CD14-positive monocyte (primary cell): ENCODE measurements around the gene GRIK2. TPM values are rescaled to one million over a fixed set of nuclear protein-coding genes. Genes with fewer than 3 reads are reported as not detected.

ENCODE experiments used
- DNase-seq, 3 donors: peaks; one replicate each; pipeline ENCODE4 v3.0.0-alpha.2; 2011 to 2022
- H2AFZ ChIP-seq: 2 replicates; pipeline ENCODE4 v1.6.0; 2012; ENCODE audit warnings: mild to moderate bottlenecking, low read depth, low read length, inconsistent platforms; ENCODE audit not compliant: insufficient read depth, poor library complexity, severe bottlenecking
- H3K27ac ChIP-seq, 2 donors: 1 replicate in 1 of 2; 2 replicates in 1 of 2; pipeline ENCODE4 v1.5.1; 2012 to 2013; ENCODE audit warnings: low read length in 2 of 2, control low read depth in 1 of 2, inconsistent platforms in 1 of 2, low read depth in 1 of 2, mild to moderate bottlenecking in 1 of 2
- H3K27me3 ChIP-seq, 2 donors: one replicate each; pipeline versions ENCODE4 v1.6.0 to v1.6.1; 2011 to 2013; ENCODE audit warnings: low read length in 2 of 2; ENCODE audit not compliant: control insufficient read depth in 2 of 2, insufficient read depth in 2 of 2
- H3K36me3 ChIP-seq, 2 donors: replicated peaks in 1 of 2; 1 replicate in 1 of 2; 2 replicates in 1 of 2; pipeline versions ENCODE4 v1.5.1 to v1.6.1; 2012 to 2013; ENCODE audit warnings: low read length in 2 of 2, control low read depth in 1 of 2, inconsistent platforms in 1 of 2, mild to moderate bottlenecking in 1 of 2; ENCODE audit not compliant: insufficient read depth in 2 of 2, control insufficient read depth in 1 of 2
- H3K4me1 ChIP-seq, 2 donors: 1 replicate in 1 of 2; 2 replicates in 1 of 2; pipeline versions ENCODE4 v1.5.1 to v1.6.1; 2012 to 2013; ENCODE audit warnings: low read length in 2 of 2, control low read depth in 1 of 2, inconsistent platforms in 1 of 2, mild to moderate bottlenecking in 1 of 2, moderate library complexity in 1 of 2; ENCODE audit not compliant: insufficient read depth in 2 of 2, control insufficient read depth in 1 of 2
- H3K4me2 ChIP-seq: replicated peaks from 2 replicates; pipeline ENCODE3; 2012; ENCODE audit warnings: low read length, moderate library complexity, mild to moderate bottlenecking; ENCODE audit not compliant: poor library complexity, severe bottlenecking; ENCODE audit errors: extremely low read depth
- H3K4me3 ChIP-seq, 3 experiments: fragments of 200-600 bp in 1 of 3; sonication (generic) in 1 of 3; replicated peaks in 1 of 3; 1 replicate in 2 of 3; 2 replicates in 1 of 3; pipeline ENCODE4 v1.5.1; 2011 to 2013; ENCODE audit warnings: low read length in 3 of 3, mild to moderate bottlenecking in 3 of 3, control low read depth in 2 of 3, low read depth in 2 of 3, inconsistent platforms in 1 of 3, moderate library complexity in 1 of 3
- H3K79me2 ChIP-seq: 2 replicates; pipeline ENCODE4 v1.6.0; 2012; ENCODE audit warnings: mild to moderate bottlenecking, control low read depth, inconsistent platforms, low read length, moderate library complexity; ENCODE audit not compliant: insufficient read depth
- H3K9ac ChIP-seq: 2 replicates; pipeline ENCODE4 v1.6.0; 2017; ENCODE audit warnings: low read length, mild to moderate bottlenecking; ENCODE audit not compliant: insufficient read depth, poor library complexity, severe bottlenecking
- H3K9me3 ChIP-seq, 2 donors: replicated peaks in 1 of 2; 1 replicate in 1 of 2; 2 replicates in 1 of 2; pipeline versions ENCODE4 v1.5.1 to v1.6.1; 2012 to 2013; ENCODE audit warnings: low read length in 2 of 2, control low read depth in 1 of 2; ENCODE audit not compliant: control insufficient read depth in 1 of 2, insufficient read depth in 1 of 2
- H4K20me1 ChIP-seq: 2 replicates; pipeline ENCODE4 v1.6.0; 2012; ENCODE audit warnings: mild to moderate bottlenecking, low read length, control low read depth, moderate library complexity; ENCODE audit not compliant: insufficient read depth
- H3K27ac Mint-ChIP-seq, 7 donors: one replicate each; pipeline ENCODE4 v1.8.0; 2020; ENCODE audit warnings: mild to moderate bottlenecking in 7 of 7, mixed read lengths in 7 of 7, moderate library complexity in 6 of 7, inconsistent platforms in 2 of 7
- H3K27me3 Mint-ChIP-seq, 3 donors: one replicate each; pipeline ENCODE4 v1.8.0; 2021 to 2022; ENCODE audit warnings: low read depth in 3 of 3, mild to moderate bottlenecking in 3 of 3, mixed read lengths in 3 of 3, moderate library complexity in 3 of 3, inconsistent platforms in 1 of 3
- H3K36me3 Mint-ChIP-seq, 2 donors: one replicate each; pipeline ENCODE4 v1.8.0; 2020; ENCODE audit warnings: mixed read lengths in 2 of 2, inconsistent platforms in 1 of 2, mild to moderate bottlenecking in 1 of 2
- H3K4me1 Mint-ChIP-seq: one replicate; pipeline ENCODE4 v1.8.0; 2020; ENCODE audit warnings: mild to moderate bottlenecking, mixed read lengths
- H3K4me3 Mint-ChIP-seq, 2 donors: one replicate each; pipeline ENCODE4 v1.8.0; 2020; ENCODE audit warnings: mild to moderate bottlenecking in 2 of 2, mixed read lengths in 2 of 2, moderate library complexity in 1 of 2
- H3K9me3 Mint-ChIP-seq, 7 donors: one replicate each; pipeline ENCODE4 v1.8.0; 2020 to 2022; ENCODE audit warnings: mixed read lengths in 7 of 7, mild to moderate bottlenecking in 6 of 7, moderate library complexity in 6 of 7, inconsistent platforms in 2 of 7
- CTCF ChIP-seq: fragments of 200-600 bp; IDR thresholded peaks from one replicate; pipeline ENCODE4 v1.8.0; 2022; ENCODE audit warnings: antibody characterized with exemption, mild to moderate bottlenecking
- WGBS: methylation state at CpG from one replicate; pipeline ENCODE4 v1.1.5; 2013; ENCODE audit warnings: missing lambda C conversion rate; ENCODE audit not compliant: insufficient coverage; 5-methylcytosine and 5-hydroxymethylcytosine counted together
- intact Hi-C, 2 donors: fragments of 100-400 bp; cut with micrococcal nuclease; formaldehyde crosslinking; loops; one replicate each; pipeline versions ENCODE4 v1.15.0 to v1.15.1; 2023
- polyA plus RNA-seq, 3 donors: library from polyadenylated mRNA; depleted of rRNA in 1 of 3; unstranded in 2 of 3; stranded (reverse) in 1 of 3; fragments of 300-500 nt in 2 of 3; fragments of >200 nt in 1 of 3; fragmentation: Illumina TruSeq in 2 of 3; gene quantifications; 1 replicate in 2 of 3; 2 replicates in 1 of 3; pipeline ENCODE4 v1.2.3, GENCODE V29; 2012 to 2021

GRIK2 gene
- polyA plus RNA-seq, 3 donors = not detected

- no peak for DNase-seq
- Histone ChIP-seq H3K36me3 (no peaks in the 10 kb centered on the region), H3K4me1 (no peaks in the 10 kb centered on the region), H3K27me3 (no peaks in the 10 kb centered on the region), H3K4me3 (no peak overlapping the region), H4K20me1 (no peaks in the 10 kb centered on the region), H3K9me3 (no peaks in the 10 kb centered on the region), H3K9ac (no peak overlapping the region), H3K27ac (no peak overlapping the region), H2AFZ (no peak overlapping the region), H3K79me2 (no peaks in the 10 kb centered on the region), H3K4me2 (no peak overlapping the region)
- Mint-ChIP-seq H3K36me3 (no peaks in the 10 kb centered on the region), H3K4me3 (no peak overlapping the region), H3K4me1 (no peaks in the 10 kb centered on the region), H3K9me3 (no peaks in the 10 kb centered on the region), H3K27me3 (no peaks in the 10 kb centered on the region), H3K27ac (no peak overlapping the region)
- TF ChIP-seq CTCF = no peak
- intact Hi-C loops = no loop called here
- WGBS = no CpG with 5 or more reads among the region's 1 CpG
Observed at GRCh38 chr6:101921829-101922450, 528.4 kb downstream of the GRIK2 start.

- intact Hi-C loops = no loop called here
- Mint-ChIP-seq H3K4me3 (no peak overlapping the region), H3K9me3 (peaks cover 0 to under 1% (median 0%) of the 10 kb centered on the region in 7 donors), H3K27ac (no peak overlapping the region), H3K36me3 (no peaks in the 10 kb centered on the region), H3K27me3 (no peaks in the 10 kb centered on the region), H3K4me1 (no peaks in the 10 kb centered on the region)
- DNase-seq = no peak
- no peak overlapping the region for H3K9ac ChIP-seq
- H3K36me3 ChIP-seq = no peaks in the 10 kb centered on the region
- no peaks in the 10 kb centered on the region for H3K27me3 ChIP-seq
- no peaks in the 10 kb centered on the region for H3K9me3 ChIP-seq
- TF ChIP-seq CTCF = no peak
- H3K79me2 ChIP-seq = no peaks in the 10 kb centered on the region
- H3K4me3 ChIP-seq = no peak overlapping the region
- no peaks in the 10 kb centered on the region for H4K20me1 ChIP-seq
- no peaks in the 10 kb centered on the region for H3K4me1 ChIP-seq
- H3K4me2 ChIP-seq = no peak overlapping the region
- H3K27ac ChIP-seq = no peak overlapping the region
- no CpG with 5 or more reads among the region's 7 CpGs for WGBS
- H2AFZ ChIP-seq = no peak overlapping the region
Observed at GRCh38 chr6:101926149-101926925, 532.8 kb downstream of the GRIK2 start.
